GM12878 (cell line): ENCODE results near the gene ABCC4. TPM values are rescaled to one million over a fixed set of nuclear protein-coding genes. Genes with fewer than 3 reads are reported as not detected.

Experiments used
- ATAC-seq: fragments of 200-7000 bp; cut with Tn5 transposase; 3 replicates; pipeline ENCODE4 v1.9.1; 2020; ENCODE audit warnings: mild to moderate bottlenecking, moderate library complexity
- BruUV-seq: library from RNA; stranded (reverse); fragments of 400-500 nt; replicated peaks from 2 replicates; lab custom pipeline; 2021; lab: Mats Ljungman, UMichigan
- CTCF ChIA-PET: fragments of 300-600 bp; sonication (Branson Sonifier 250); formaldehyde crosslinking; extraction: SDS; loops from one replicate; lab custom pipeline; 2021; ENCODE audit warnings: inconsistent platforms; lab: Yijun Ruan, JAX
- POLR2A ChIA-PET: fragments of 350-600 bp; formaldehyde crosslinking; extraction: SDS; loops from one replicate; lab custom pipeline; 2021; ENCODE audit warnings: inconsistent platforms; lab: Charles Lee
- RAD21 ChIA-PET: fragments of 300-600 bp; sonication (Branson Sonifier 250); formaldehyde crosslinking; loops from one replicate; lab custom pipeline; 2023; ENCODE audit warnings: antibody characterized with exemption; ENCODE audit not compliant: unreplicated experiment; lab: Charles Lee
- SMC1A ChIA-PET: fragments of 300-600 bp; sonication (Branson Sonifier 250); formaldehyde crosslinking; loops from one replicate; lab custom pipeline; 2023; ENCODE audit not compliant: unreplicated experiment, uncharacterized antibody; lab: Charles Lee
- DNase-seq: peaks from one replicate; pipeline ENCODE4 v3.0.0-alpha.2; 2011; ENCODE audit warnings: low read depth, low spot score
- FAIRE-seq: peaks from 3 replicates; lab custom pipeline; 2011; peaks lifted over from hg19 to GRCh38; lab: Jason Lieb, UNC
- H2AFZ ChIP-seq: 2 replicates; pipeline ENCODE4 v1.6.0; 2011; ENCODE audit warnings: low read depth, low read length, control low read depth; ENCODE audit not compliant: control insufficient read depth
- H3K27ac ChIP-seq: 2 replicates; pipeline ENCODE4 v1.5.1; 2011; ENCODE audit warnings: control low read depth; ENCODE audit not compliant: control insufficient read depth, insufficient read depth
- H3K27me3 ChIP-seq, 2 experiments: replicated peaks in 1 of 2; 2 replicates each; pipeline versions ENCODE4 v1.6.0 to v1.6.1; 2011; ENCODE audit warnings: low read length in 1 of 2; ENCODE audit not compliant: control insufficient read depth in 2 of 2, insufficient read depth in 2 of 2
- H3K36me3 ChIP-seq, 2 experiments: 2 replicates each; pipeline ENCODE4 v1.5.1; 2011; ENCODE audit warnings: low read length in 1 of 2; ENCODE audit not compliant: control insufficient read depth in 2 of 2, insufficient read depth in 2 of 2
- H3K4me1 ChIP-seq: 2 replicates; pipeline ENCODE4 v1.6.1; 2011; ENCODE audit warnings: mild to moderate bottlenecking, low read length, moderate library complexity, mixed read lengths; ENCODE audit not compliant: control insufficient read depth, insufficient read depth
- H3K4me2 ChIP-seq: 2 replicates; pipeline ENCODE4 v1.6.0; 2011; ENCODE audit warnings: control low read depth; ENCODE audit not compliant: control insufficient read depth, insufficient read depth
- H3K4me3 ChIP-seq: fragments of 200-600 bp; sonication (generic); 2 replicates; pipeline ENCODE4 v1.5.1; 2016
- H3K79me2 ChIP-seq: 2 replicates; pipeline ENCODE4 v1.6.0; 2011; ENCODE audit warnings: low read length; ENCODE audit not compliant: control insufficient read depth, insufficient read depth
- H3K9ac ChIP-seq: 2 replicates; pipeline ENCODE4 v1.8.0; 2011; ENCODE audit warnings: low read length, control low read depth, mixed read lengths; ENCODE audit not compliant: control insufficient read depth, insufficient read depth
- H3K9me3 ChIP-seq: replicated peaks from 3 replicates; pipeline ENCODE4 v1.5.1; 2011; ENCODE audit warnings: mild to moderate bottlenecking, low read length; ENCODE audit not compliant: control insufficient read depth, insufficient read depth
- H4K20me1 ChIP-seq: 2 replicates; pipeline ENCODE4 v1.6.0; 2011; ENCODE audit not compliant: control insufficient read depth, insufficient read depth
- GABPA ChIP-seq: IDR thresholded peaks from 2 replicates; pipeline ENCODE4 v1.6.1; 2014; ENCODE audit warnings: antibody characterized with exemption, low read depth, mild to moderate bottlenecking, inconsistent platforms
- KDM1A ChIP-seq: fragments of 200-600 bp; sonication (generic); IDR thresholded peaks from 2 replicates; pipeline ENCODE4 v1.6.1; 2016; ENCODE audit warnings: borderline replicate concordance
- RCOR1 ChIP-seq: conservative IDR thresholded peaks from 2 replicates; pipeline ENCODE4 v1.6.1; 2012; ENCODE audit warnings: low read depth, low read length, improper control_type of control experiment
- YBX1 ChIP-seq: fragments of 450-650 bp; IDR thresholded peaks from 2 replicates; pipeline ENCODE4 v1.6.1; 2016; ENCODE audit warnings: antibody characterized with exemption
- WGBS: methylation state at CpG from one replicate; pipeline ENCODE4 v1.1.6; 2016; ENCODE audit warnings: low lambda C conversion rate; ENCODE audit not compliant: insufficient replicate concordance, insufficient coverage; ENCODE audit errors: missing lambda C conversion rate; 5-methylcytosine and 5-hydroxymethylcytosine counted together
- in situ Hi-C: fragments of 300-500 bp; cut with MboI; formaldehyde crosslinking; loops from 9 replicates; pipeline ENCODE4 v1.14.3; 2018; ENCODE audit warnings: mixed read lengths
- intact Hi-C: fragments of 100-400 bp; cut with micrococcal nuclease; formaldehyde crosslinking; loops from one replicate; pipeline ENCODE4 v1.14.2; 2022; ENCODE audit not compliant: unreplicated experiment
- polyA plus RNA-seq, 11 experiments: library from polyadenylated mRNA; depleted of rRNA in 4 of 11; unstranded in 6 of 11; stranded (reverse) in 5 of 11; fragments of >200 nt; fragmentation: Nextera tagmentation in 4 of 11; fragmentation: Illumina TruSeq in 1 of 11; extraction: Ambion mirVana in 4 of 11; extraction: Trizol in 1 of 11; gene quantifications; 1 replicate in 1 of 11; 2 replicates in 10 of 11; pipeline versions ENCODE4 v1.2.1 to v1.2.3, GENCODE V29; 2011 to 2016; ENCODE audit warnings: inconsistent platforms in 2 of 11, missing spikeins in 2 of 11, low read depth in 1 of 11
- total RNA-seq, 4 experiments: library from RNA; depleted of rRNA in 3 of 4; stranded (reverse); fragments of >200 nt in 3 of 4; fragmentation: Illumina TruSeq in 1 of 4; extraction: Trizol in 1 of 4; gene quantifications; 2 replicates each; pipeline versions ENCODE4 v1.2.1 to v1.2.3, GENCODE V29; 2013 to 2021
- TF ChIP-seq, protein P1 (sequence below): fragments of 450-650 bp; IDR thresholded peaks from 2 replicates; pipeline ENCODE4 v1.6.1; 2017; ENCODE audit warnings: borderline replicate concordance
- TF ChIP-seq, protein P2 (sequence below): fragments of 450-650 bp; formaldehyde crosslinking; IDR thresholded peaks from 2 replicates; pipeline ENCODE4 v1.4.0; 2022; ENCODE audit warnings: mild to moderate bottlenecking, moderate library complexity

ABCC4 gene
- total and polyA plus RNA-seq, 10 of the 15 experiments (the other 5 are each of a cell fraction or from before 2014, with no cell fraction given), result 7.2 to 44.4 (median 24.1) TPM

DNA sequence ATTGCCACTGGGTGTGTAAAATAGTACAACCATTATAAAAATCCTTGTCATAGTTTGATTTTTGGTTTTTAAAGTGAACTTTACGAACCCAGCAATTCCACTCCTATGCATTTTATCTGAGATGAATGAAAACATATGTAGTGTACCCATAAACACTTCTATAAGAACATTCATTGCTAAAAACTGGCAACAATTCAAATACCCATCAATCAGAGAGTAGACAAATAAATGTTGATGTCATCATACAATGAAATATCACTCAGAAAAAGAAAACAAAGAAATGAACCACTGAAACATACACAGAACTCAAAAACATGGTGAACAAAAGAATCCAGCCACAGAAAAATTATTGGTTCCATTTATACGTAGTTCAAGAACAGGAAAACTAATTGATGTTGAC is 202.3 kb downstream of the ABCC4 start:
- ATAC-seq (no peak), DNase-seq (no peak), FAIRE-seq (no peak)
- H3K27ac ChIP-seq, result no peak overlapping the region
- no peaks in the 10 kb centered on the region for H3K79me2 ChIP-seq
- H3K4me1 ChIP-seq, result no peaks in the 10 kb centered on the region
- H4K20me1 ChIP-seq, result no peaks in the 10 kb centered on the region
- ChIA-PET POLR2A (no interaction called here), SMC1A (interaction anchor here (0.8 kb wide), 1 partner anchor 20 kb away, joined by 3 read pairs; no protein-coding TSS in a partner anchor), RAD21 (no interaction called here), CTCF (no interaction called here)
- no peak overlapping the region for H3K9ac ChIP-seq
- no peaks in the 10 kb centered on the region for H3K27me3 ChIP-seq
- intact Hi-C loops (no loop called here), in situ Hi-C loops (no loop called here)
- WGBS, result 94% methylated on average over 2 of the region's 2 CpGs
- peaks cover 0 to 4% of the 10 kb centered on the region in 2 experiments; a peak in 1 of 4 replicates for H3K36me3 ChIP-seq
- no peak overlapping the region for H3K4me3 ChIP-seq
- no peak overlapping the region for H2AFZ ChIP-seq
- BruUV-seq, result no TSS peak
- H3K4me2 ChIP-seq, result no peak overlapping the region
- TF ChIP-seq YBX1 (no peak), RCOR1 (no peak), GABPA (no peak), KDM1A (no peak)
- TF ChIP-seq, protein P1, sequence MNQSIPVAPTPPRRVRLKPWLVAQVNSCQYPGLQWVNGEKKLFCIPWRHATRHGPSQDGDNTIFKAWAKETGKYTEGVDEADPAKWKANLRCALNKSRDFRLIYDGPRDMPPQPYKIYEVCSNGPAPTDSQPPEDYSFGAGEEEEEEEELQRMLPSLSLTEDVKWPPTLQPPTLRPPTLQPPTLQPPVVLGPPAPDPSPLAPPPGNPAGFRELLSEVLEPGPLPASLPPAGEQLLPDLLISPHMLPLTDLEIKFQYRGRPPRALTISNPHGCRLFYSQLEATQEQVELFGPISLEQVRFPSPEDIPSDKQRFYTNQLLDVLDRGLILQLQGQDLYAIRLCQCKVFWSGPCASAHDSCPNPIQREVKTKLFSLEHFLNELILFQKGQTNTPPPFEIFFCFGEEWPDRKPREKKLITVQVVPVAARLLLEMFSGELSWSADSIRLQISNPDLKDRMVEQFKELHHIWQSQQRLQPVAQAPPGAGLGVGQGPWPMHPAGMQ, result no peak
- TF ChIP-seq, protein P2, sequence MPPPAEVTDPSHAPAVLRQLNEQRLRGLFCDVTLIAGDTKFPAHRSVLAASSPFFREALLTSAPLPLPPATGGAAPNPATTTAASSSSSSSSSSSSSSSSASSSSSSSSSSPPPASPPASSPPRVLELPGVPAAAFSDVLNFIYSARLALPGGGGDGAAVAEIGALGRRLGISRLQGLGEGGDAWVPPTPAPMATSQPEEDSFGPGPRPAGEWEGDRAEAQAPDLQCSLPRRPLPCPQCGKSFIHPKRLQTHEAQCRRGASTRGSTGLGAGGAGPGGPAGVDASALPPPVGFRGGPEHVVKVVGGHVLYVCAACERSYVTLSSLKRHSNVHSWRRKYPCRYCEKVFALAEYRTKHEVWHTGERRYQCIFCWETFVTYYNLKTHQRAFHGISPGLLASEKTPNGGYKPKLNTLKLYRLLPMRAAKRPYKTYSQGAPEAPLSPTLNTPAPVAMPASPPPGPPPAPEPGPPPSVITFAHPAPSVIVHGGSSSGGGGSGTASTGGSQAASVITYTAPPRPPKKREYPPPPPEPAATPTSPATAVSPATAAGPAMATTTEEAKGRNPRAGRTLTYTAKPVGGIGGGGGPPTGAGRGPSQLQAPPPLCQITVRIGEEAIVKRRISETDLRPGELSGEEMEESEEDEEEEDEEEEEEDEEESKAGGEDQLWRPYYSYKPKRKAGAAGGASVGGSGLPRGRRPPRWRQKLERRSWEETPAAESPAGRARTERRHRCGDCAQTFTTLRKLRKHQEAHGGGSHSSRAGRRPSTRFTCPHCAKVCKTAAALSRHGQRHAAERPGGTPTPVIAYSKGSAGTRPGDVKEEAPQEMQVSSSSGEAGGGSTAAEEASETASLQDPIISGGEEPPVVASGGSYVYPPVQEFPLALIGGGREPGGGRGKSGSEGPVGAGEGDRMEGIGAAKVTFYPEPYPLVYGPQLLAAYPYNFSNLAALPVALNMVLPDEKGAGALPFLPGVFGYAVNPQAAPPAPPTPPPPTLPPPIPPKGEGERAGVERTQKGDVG (CRISPR knock-in tag), result no peak
- no peaks in the 10 kb centered on the region; the same call in 2 of the 3 replicates for H3K9me3 ChIP-seq
